AG08396 (cell line): ENCODE measurements around the gene BCKDHA.

Experiments
- DNase-seq: peaks from one replicate; pipeline ENCODE4 v3.0.0; 2012; ENCODE audit warnings: low spot score, mixed read lengths

Gene BCKDHA

DNA sequence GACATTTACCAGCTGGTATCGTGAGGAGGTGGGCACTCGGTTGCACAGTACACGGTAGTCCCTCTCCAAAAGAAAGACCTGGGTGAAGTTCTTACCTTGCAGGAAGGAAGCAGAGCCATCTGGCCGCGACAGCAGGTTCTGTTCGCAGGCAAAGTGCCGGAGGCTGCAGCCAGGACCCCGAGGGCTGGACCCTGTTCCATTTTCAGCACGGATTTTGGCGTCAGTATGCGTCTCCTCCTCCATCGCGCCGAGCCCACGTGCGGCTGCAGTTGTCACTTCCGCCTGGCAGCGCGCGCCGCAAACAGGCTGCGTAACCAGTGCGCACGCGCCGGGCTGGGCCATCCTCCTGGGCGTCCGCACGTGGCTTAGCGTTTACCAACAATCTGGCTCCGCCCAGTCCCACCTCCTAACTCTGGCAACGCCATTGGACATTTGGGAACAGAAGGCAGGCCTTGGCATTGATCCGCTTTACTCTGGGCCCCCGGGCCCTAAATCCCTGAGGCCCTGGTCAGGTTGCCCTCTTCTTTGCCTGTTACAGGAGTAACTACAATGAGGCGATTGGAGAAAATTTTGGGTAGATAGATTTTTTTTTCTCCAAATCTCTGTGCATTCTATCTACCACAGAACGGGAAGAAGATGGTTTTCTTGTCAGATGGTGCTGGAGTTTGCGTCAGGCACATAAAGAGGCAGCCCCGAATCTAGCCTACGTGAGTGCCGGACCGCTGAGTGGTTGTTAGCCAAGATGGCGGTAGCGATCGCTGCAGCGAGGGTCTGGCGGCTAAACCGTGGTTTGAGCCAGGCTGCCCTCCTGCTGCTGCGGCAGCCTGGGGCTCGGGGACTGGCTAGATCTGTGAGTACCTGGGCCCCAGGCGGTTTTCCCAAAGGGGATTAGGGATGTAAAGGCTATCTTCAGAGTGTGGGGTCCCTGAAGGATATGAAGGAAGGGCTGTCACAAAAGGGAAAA, at the start of gene BCKDHA, which contains the start of gene EXOSC5:
Gene BCKDHA (plus strand): TSS at position 733 of the 964 bp plus-strand sequence. CDS start 10 bp downstream, at position 743.
Gene EXOSC5 (minus strand): TSS at position 274 of the 964 bp plus-strand sequence. CDS start 31 bp downstream, at position 243.
- DNase-seq = peak; percentile 99

DNA sequence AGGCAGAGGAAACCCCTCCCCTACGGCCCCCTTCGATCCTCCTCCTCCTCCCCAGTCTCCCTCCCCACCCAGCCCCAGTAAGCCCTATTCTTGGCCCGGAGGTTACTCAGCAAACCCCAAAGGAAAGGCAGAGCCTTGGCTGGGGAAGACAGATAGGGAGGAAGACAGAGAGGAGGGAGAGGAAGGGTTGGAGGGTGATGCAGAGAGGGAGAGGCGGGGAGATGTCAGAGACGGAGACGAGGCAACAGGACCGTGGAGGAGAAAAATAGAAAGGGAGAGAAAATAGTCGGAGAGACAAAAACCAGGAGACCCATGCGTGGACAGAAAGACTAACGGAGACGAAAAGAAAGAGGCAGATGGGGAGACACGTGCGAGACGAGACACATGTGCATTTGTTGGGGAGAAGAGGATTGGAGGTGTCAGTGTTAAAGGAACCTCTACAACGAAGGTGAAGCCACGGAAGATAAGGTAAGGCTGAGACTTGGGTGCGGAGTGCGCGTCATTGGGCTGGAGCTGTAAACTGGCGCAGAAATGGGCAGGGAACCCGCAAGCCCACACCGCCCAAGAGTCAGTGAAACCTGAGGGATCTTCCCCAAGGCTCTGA, 46.8 kb upstream of the BCKDHA start:
- DNase-seq = no peak

DNA sequence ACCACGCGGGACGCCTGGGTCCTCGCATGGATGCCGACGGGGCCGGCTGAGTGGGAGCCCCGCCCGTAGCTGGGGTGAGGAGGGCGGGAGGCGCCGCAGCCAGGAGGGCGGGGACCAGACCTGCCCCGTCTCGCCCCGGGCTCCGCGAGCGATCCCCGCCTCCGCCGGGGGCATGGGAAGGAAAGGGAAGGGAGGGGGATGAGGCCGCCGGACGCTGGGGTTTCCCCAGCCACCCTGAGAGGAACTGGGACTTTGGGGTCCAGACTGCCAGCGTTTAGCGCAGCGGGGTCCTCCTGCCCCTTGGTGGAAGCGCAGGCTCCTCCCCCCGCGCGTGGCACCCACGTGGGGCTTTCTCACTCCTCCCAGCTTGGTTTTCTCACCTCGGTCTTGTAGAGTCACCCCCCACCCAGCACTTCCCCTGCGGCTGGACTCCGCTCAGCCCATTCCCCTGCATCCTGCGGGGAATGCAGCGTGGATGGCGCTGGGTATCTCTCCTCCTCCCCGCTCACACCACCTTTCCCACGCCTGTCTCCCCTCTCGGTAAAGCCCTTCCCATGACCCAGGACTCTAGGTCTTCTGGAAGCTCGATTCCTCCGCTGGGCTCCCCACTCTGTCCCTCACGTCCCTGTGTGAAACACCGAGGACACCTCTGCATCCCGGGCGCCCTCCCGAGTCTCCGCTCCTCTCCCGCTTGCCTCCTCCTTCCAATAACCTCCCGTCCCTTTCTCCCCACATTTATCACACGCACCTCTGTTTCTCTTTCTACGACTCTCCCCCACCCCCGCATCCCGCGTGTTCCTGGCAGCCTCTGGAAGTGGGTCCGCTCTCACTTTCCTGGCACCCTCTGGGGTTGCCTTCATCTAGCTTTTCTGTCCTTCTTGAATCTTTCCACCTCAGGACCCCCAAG, 46.0 kb upstream of the BCKDHA start:
- peak; percentile 86 for DNase-seq

DNA sequence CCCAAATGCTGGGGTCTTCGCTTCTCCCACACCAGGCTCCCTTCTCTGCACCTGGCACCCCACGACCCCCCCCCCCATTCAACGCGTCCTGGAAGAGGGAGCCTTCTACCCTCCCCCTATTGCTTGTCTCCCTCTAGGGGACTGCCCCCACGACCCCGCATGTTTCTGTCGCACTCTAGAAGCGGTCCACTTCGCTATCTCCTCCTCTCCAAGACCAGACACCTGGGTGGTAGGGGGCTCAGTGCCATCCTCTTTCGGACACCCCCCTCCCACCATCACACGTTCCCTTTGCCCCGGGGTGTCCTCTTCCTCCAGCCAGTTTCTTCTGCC, 45.4 kb upstream of the BCKDHA start:
- no peak for DNase-seq

DNA sequence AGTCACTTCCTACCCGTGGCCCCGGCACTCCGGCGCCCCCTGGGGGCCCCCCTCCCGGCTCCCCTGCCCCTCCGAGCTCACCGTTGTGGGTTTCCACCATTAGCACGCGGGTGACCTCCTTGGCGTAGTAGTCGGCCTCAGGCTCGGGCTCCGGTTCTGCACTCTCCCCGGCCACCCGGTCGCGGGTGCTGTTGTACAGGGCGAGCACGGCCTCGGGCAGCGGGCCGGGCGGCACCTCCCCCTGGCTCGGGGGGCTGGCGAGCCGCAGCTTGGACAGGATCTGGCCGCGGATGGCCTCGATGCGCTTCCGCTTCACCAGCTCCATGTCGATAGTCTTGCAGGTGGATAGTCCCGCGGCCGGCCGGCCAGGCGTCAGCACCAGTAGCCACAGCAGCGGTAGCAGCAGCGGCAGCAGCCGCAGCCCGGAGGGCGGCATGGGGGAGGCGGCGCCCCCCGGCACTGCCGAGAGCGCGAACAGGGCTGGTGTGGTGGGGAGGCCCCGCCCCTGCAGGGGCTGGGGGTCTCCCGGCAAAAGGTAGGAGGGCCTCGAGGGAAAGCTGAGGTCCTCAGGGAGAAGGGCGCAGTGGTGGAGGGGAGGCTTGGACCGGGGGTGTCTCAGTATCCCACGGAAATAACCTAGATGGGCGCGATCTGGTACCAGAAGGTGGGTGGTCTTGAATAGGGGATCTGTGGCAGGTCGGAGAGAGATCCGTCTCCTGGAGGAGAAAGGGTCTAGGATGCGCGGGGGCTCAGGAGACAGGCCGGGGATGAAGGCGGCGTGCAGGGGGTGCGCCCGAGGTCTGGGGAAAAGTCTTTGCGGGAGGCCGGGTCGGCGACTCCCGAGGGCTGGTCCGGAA, 44.8 kb upstream of the BCKDHA start:
- DNase-seq = peak; percentile 79

DNA sequence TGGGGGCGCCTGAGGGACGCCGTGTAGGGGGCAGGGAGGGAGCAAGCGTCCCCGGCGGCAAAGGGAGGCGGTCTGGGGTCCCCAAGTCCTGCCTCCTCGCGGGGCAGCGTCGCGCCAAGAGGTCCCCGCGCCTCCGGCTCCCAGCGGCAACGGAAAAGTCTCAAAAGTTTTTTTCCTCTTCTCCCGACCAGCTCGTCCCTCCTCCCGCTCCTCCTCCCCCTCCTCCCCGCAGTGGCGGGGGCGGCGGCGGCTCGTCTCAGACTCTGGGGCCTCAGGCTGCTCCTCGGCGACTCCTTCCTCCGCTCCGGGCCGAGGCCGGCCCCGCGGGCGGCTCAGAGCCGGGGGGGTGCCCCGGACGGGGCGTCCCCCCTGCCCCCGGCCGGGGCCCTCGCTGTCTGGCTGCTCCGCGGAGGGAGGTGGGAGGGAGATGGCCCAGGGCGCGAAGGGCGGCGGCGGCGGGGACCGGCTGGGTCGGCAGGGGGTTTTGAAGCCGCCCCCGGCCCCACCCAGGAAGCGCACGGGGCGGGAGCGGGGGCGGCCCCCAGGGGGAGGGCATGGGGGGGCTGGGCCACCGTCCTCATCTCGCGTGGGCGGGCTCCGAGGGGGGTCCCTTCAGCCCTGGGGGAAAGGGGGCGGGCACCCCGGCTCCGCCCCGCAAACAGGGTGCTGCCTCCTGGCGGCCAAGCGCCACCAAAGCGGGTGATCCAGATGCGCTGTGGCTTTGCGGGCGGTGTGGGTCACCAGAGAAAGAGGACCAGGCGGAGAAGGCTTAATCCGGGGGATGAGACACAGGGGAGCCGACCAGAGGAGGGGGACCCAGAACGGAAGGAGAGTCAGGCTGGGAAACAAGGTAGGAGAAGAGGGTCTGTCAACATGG, 43.9 kb upstream of the BCKDHA start, which contains the start of gene TGFB1:
Gene TGFB1 (minus strand): TSS at position 457 of the 877 bp plus-strand sequence. CDS start 878 bp downstream, outside the sequence.
- DNase-seq = peak; percentile 98

DNA sequence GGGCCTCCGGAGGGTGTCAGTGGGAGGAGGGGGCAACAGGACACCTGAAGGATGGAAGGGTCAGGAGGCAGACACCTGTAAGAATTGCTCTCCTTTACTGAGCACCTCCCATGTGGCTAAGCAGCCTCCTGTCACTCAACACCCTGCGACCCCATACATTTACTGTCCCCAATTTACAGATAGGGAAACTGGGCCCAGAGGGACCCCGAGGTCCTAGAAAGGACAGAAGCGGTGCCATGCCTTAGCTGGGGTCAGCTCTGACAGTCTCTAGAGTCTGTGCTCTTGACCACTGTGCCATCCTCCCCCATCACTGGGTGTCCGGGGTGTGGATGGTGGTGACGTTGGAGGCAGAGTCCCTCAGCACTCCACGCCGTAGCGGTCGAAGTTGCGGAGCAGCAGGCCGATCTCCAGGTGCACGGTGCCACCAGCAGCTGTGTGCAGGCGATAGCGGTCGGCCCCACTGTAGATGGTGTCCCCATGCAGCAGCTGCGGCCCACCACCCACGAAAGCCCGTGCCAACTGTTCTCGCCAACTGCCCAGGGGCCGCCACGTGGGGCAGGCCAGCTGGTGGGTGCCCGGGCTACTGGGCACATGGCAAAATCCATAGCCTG, 43.2 kb upstream of the BCKDHA start:
- DNase-seq = no peak

DNA sequence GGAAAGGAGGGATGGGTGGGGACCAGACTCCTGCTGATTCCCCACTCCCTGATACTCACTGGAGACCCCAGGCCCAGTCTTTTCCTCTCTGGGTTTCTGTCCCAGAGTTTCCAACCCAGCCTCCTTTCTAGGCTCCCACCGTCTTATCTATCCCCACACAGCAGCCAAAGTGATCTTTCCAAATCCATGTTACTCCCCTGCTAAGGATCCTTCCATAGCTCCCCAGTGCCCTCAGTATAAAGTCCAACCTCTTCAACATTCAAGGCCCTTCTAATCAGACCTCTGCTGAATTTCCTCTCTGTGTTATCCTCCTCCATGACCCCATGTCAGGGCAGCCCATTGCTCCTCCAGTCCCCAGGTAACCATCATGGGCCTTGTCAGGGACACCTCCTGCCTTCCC, 42.6 kb upstream of the BCKDHA start:
- no peak for DNase-seq

DNA sequence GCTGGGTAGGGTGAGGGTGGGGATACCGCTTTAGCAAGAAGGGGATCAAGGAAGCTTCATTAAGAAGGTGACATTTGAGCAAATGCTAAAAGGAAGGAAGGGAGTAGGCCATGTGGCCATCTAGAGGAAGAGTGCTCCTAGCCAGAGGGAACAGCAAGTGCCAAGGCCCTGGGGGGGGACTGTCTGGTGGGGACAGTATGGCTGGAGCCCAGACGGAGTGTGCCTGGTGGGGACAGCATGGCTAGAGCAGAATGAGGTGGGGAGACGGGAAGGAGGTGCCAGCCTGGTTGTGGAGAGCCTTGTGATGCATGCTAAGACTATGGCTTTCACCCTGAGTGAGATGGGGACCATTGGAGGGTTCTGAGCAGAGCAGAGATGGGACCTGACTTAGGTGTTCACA, 41.8 kb upstream of the BCKDHA start:
- DNase-seq = no peak

DNA sequence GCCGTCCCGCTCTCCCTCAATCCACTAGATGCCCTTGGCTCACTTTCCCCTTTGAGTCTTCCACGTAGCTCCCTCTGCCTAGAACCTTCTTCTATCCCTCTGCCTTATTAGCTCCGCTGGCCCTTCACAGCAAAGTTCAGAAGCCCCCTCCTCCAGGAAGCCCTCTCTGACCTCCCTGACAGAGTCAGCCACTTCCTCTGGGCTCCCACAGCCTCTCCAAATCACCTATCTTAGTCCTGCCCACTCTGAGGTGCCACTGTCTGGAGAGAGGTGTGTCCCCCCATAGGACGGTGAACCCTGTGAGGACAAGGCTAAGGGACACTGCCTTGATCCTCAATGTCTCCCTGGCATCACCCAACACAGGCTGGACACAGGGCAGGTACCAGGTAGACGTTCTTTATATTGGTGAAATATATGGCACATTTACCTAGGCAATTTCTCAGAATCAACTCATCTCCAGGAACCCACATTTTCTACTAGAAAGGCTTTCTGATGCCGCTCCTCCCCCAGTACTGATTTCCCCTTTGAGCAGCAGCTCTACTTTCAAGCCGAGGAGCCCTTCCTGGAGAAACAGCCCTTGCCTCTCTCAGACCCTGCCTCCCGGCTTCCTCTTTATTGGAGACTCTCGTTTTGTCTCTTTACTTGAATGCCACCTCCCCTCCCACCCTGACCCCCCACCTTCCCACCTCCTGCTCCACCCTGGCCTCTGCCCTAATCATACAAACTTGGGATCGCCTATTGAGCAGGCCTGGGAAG, 40.5 kb upstream of the BCKDHA start:
- no peak for DNase-seq

DNA sequence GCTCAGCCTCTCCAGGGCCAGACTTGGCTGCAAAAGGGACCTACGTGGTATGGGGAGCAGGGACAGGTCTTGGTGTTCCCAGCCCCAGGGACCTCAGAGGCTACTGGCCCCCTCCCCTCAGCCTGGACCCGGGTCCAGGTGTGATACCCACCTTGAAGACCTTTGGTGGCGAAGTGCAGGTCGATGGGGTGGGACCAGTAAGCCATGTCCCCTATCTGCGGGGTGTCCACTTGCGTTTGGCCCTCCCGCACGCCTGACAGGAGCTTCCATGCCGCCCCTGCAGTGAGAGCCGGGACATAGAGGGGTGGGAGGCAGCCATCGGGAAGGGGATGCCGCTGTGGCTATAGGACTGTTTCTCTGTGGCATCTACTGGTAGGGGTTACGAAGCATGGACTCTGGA, 39.9 kb upstream of the BCKDHA start:
- DNase-seq = no peak

DNA sequence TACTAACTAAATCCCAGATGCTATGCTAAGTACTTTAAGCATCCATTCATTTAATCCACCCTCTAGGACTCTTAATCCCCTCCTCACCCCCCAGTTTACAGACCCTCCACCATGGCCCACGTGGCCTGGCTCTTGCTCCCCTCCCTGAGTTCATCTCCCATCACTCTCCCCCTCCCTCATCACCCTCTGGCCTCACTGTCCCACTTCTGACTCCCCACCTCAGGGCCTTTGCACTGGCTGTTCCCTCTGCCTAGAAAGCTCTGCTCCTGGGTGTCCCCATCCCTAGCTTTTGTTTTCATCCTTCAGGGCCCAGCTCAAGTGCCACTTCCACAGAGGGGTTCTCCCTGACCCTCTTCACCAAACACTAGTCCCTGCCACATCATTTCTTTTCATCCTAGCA, 37.9 kb upstream of the BCKDHA start:
- DNase-seq = no peak

DNA sequence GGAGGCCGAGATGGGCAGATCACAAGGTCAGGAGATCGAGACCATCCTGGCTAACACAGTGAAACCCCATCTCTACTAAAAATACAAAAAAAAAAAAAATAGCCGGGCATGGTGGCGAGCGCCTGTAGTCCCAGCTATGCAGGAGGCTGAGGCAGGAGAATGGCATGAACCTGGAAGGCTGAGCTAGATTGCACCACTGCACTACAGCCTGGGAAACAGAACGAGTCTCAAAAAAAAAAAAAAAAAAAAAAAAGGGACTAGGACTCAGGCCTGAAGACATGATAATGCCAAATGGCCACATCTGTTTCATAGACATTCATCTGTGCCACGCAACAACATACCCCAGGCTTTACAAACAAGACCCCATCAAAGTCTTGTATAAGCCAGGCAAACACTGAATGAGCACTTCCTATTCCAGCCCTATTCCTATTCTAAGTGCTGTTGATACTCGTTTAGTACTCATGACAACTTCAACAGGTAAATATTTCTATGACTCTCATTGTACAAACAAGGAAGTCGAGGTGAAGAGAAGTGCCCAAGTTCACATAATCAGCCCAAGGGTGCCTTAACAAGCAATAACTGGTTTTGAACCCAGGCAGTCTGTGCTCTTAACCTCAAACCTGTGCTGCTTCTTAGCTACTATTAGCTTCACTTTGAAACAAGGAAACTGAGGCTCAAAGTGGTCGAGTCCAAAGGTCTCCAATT, 35.3 kb upstream of the BCKDHA start:
- no peak for DNase-seq

DNA sequence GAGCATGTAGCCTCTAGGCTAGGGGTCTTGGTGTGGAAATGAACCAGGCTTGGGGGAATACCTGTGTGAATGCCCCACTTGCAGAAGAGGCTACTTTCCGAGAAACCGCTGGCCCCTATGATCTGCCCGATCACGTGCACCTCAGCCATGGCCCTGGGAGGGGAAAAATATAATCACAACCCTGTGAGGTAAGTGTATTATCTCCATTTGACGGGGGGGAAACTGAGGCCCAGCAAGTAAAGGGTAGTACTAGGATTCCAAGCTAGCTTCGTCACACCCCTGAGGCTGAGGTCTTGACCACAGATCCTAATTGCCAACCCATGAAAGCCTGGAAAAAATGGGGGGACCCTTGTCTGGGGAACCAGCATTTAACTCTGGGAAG, 34.3 kb upstream of the BCKDHA start:
- no peak for DNase-seq

DNA sequence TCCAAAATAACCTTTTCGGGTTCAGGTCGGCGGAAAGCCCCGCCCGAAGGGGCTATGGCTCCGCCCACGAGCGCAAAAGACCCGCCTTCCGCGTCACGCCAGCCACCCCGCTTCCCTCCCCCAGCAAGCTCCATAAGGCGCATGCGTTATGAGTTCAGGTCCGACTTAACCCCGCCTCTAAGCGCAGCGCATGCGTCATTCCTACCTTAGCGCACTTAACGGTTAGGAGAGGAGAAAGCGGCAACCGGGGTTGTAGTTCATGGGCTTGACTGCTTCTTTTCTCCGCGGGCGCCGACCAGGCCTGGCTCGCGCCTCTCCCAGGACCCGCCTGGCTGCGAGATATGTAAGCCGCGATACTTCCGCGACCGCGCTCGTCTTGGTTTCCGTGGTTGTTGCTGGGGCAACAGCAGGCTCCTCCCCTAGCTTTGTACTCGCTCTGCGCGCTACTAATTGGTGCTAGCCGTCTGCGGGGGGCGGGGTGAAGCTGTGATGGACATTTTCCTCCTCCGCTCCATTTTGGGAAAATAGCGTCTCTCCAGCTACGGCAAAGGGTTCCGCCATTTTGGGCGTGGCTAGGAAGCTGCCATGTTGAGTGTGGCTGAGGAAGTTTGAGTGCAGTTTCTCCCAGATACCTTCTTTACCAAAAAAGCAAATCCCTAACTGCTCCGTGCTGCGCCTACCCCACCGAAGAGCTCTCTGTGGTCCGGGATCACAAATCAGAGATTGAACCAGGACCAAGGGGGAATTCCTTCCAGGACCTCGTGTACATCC, 33.7 kb upstream of the BCKDHA start, which contains the start of gene B9D2:
Gene B9D2 (minus strand): TSS at position 397 of the 771 bp plus-strand sequence. CDS start 630 bp downstream, outside the sequence.
- DNase-seq = peak; percentile 97

DNA sequence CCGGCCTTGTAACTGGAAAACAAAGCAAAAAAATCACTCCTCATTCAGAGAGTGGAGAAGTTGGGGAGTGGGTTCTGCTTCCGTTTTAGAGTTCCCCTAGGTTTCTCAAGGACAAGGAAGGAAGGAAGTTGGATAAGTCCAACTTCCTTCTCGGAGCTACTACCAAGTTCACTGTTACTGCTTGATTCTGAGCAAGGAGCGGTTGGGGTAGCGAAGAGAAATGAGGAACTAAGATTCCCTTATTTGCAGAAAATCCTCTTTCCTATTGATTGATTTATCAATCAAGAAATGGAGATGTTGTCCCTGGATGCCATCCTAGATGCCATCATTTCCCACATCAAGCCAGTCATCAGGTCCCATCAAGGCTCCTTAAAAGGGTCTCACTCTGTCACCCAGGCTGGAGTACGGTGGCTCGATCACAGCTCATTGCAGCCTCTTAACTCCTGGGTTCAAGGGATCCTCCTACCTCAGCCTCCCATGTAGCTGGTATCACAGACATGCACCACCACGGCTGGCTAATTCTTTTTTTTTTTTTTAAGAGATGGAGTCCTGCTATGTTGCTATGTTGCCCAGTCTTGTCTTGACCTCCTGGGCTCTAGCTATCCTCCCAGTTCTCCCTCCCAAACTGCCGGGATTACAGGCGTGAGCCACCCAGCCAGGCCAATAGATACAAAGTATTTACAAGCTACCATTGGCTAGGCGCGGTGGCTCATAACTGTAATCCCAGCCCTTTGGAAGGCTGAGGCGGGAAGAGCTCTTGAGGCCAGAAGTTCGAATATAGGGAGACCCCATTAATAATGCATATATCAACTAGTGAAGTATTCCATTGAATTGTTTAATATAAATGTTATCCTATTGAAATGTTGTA, 32.9 kb upstream of the BCKDHA start:
- DNase-seq = no peak
